Measurements from ENCODE around the gene DOCK1.

Gene DOCK1

DNA sequence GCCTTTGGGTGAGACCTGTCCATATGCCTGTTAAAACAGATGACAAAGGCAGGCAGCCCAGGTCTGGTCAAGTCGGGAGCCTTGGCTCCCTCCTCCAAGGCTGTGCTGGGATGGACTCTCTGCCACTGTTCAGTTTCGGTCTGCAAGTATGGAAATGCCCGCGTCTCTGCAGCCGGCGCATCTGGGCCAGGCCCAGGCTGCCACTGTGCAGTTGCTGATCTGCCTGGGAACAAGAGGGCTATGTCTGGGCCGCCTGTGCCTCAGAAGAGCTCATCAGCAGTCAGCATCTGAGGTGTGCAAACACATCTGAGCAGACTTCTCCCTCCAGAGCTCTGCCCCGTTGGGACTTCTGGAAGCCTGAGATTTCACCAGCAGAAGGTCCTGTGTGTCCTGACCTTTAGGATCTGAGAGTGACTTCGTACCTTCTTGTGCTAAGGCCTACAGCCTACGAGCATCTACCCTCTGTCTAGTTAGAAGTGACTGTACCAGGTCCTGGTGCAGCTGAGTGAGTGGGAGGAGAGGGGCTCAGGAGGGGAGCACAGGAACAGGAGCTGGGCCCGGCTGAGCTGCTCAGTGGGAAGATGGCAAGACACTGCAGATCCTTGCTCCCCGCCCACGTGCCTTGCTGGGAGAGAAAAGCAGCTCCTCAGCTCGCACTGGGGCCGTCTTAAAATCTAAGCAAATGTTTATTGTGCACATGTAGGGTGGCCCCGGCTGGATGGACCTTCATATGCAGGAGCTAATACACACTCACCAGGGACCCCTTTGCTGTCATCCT, 50.9 kb downstream of the DOCK1 start:
- no peak for DNase-seq

DNA sequence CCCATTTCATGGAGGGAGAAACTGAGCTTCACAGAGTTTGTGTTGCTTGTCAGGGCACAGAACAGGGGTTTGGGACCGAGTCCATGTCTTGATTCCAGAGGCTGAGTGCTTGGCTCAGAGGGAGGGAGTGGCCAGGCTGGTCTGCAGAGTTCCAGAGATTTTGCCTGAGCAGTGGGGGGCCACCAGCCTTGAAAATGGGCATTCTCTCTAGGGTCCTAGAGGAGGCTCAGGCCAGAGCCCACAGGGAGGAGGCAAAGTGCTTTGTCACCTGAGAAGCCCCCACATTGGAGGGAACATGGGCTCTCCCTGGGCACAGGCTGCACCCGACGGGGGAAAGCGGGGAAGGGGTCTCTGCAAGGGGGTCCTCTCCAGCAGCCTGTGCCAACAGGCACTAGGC, 51.5 kb downstream of the DOCK1 start:
- DNase-seq: no peak

DNA sequence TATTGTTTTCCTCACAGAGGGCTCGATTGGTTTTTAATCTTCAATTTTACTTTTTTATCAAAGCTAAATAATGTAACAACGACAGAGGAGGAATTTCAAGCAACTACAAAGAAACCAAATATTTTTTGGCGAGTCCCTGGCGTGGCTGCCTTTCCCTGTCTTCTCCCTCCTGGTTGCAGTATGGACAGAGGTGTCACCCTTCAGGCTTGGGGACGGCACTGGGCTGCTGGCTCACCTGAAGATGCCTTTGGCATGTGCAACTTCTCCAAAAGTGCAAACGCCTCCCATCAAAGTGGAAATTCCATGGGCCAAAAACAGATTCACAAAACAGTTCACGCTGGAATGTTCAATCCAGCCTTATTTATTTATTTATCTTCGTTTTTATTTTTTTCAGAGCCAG, 51.9 kb downstream of the DOCK1 start:
- DNase-seq: no peak

DNA sequence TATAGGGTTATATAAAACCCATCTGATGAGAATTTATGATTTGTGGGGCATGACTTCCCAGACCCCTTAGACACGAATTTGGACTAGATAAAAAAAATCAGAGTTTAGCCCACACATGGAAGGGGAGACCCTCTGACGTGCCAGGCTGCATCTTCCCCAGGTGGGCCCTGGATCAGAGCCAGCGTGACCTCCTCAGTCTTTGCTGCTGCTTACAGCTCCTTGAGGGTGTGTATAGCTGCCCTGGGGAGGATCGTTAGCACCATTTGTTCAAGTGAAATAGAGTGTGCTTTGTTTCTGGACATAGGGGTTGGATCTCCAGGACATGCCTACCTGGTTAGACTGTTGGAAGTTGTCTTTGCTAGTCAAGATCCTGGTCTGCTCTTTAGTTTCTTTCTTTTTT, 54.2 kb downstream of the DOCK1 start:
- DNase-seq: no peak

DNA sequence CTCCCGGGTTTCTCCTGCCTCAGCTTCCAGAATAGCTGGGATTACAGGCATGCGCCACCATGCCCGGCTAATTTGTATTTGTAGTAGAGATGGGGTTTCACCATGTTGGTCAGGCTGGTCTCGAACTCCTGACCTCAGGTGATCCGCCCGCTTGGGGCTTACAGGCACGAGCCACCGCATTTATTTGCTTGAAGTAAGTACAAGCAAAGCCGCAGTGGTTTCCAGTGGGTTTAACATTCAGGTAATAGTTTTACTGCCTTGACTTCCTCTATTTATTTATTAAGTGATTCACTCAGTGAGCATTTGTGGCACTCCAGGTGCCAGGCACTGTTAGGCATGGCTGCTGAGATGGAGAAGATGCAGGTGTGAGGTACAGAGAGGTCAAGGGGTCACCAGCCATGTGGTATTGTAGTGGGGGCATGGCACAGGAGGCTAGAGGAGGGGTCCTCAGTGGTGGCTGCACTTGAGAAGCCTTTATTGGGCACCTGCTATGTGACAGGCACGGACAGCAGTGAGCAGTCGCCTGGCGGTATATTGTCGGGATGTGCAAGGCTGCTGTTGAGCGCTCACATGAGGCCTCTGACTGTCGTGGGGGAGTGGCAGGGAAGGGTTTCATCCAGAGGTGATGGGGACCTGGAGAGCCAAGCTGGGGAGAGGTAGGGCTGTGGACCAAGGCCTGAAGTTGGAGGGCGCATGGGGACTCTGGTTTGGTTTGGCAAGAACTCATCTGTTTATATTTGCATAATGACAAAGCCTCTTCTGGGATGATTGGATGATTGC, 54.9 kb downstream of the DOCK1 start:
- no peak for DNase-seq

DNA sequence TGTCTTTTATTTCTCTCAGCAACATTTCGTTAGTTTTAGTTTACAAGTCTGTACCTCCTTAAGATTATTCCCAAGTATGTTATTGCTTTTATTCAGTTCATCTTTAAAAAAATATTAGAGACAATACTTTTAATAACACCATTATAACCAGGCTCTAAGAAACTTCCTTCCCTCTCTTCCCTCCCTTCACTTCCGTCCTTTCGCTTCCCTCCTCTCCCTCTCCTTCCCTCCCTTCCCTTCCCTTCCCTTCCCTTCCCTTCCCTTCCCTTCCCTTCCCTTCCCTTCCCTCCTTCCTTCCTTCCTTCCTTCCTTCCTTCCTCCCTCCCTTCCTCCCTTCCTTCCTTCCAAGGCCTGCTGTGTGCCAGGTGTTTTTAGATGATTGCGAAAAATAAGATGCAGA, 58.1 kb downstream of the DOCK1 start:
- DNase-seq: no peak

DNA sequence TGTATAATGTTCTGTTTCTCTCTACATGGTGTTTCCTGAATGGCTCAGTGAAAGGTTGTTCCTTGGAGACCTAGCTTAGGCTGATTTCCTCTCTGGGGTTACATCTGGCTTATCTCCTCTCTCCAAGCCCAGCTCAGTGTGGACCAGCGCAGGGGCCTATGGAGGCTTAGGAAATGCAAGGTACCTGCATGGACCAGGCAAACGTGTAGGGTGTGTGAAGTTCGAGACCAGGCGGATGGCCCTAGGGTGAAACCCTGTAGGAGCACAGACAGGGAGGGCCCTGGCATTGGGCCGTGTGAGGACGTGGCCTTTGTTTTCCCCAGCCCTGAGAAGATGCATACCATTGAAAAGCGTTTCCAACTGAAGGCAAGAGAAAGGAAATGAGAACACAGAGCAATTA, 59.0 kb downstream of the DOCK1 start:
- no peak for DNase-seq

DNA sequence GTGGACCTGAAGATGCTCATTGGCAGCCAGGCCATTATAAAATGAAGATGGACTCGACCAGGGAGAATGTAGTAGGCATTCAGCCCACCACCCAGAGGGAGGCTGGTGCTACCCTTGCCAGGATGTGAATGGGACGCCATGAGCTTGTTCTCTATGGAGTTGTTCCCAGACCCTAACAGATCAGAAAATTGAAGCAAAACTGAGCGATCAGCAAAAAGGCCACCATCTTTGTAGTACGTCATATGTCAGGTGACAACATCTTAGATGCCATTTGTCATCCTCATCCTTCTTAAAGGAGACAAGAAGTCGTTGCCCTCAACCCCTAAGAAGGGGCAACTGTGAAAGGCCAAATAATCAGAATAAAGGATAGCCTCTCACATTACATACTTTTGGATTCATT, 61.7 kb downstream of the DOCK1 start:
- no peak for DNase-seq

DNA sequence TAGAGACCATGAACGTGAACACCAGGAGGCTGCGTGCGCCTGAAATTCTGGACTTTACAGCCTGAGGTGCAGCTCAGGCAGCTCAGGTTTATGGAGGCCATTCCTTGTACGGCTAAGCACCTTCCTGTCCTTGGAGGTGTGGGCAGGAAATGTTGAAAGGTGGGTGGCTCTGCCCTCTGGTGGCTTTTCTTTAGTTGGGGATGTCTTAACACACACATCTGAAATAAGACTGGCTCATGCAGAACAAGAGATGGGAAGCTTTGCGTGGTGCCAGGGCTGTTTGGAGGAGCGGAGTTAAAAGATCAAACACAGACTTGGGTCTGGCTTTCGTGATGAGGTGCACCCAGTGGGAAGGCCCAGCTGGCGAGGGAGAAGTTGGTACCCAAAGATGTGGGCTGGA, 64.1 kb downstream of the DOCK1 start:
- no peak for DNase-seq

DNA sequence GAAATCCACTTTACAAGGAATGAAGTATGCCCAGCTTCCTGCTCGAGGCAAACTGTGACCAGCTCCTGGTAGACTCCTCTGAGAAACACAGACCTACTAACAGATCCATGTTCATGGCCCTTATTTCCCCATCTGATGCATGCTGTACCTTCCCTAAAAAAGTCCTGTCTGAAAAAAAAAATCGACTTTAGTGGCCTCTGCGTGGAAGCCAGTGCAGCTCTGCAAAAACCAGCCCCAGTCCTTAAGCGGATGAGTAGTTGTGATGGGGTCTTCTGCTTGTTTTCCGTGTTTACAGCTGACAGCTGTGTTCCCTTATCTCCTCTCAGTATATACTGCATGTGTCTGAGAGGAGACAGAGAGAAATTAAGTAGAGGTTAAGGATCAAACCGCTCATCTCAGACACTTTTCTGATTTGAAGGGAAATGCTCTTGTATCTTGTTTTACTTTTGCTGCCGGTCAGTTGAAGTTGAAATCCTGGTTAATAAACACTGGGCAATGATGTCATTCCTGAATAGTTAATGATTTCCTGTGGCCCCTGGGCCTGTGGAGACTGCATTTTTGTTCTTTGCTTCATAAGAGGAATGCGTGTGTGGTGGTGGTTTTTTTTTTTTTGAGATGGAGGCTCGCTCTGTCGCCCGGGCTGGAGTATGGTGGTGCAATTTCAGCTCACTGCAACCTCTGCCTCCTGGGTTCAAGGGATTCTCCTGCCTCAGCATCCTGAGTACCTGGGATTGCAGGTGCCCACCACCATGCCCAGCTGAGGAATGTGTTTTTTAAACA, 67.6 kb downstream of the DOCK1 start:
- DNase-seq: no peak

DNA sequence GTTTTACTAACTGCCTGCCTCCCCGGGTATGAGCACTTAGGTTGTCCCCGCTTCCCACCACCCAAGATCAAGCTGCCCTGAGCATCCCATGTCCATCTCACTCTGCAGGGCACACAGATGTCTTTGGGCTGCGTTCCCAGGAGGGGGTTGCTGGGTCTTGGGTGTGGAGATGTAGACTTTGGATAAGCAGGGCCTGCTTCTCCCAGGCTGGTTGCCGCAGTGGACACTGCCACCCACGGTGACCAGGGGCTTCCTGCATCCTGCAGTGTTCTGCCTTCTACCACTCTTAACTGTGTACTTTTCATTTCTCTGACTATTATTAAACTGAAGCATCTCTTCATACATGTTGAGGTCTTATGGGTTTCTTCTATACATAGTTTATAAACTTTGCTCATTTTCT, 70.0 kb downstream of the DOCK1 start:
- DNase-seq: no peak

DNA sequence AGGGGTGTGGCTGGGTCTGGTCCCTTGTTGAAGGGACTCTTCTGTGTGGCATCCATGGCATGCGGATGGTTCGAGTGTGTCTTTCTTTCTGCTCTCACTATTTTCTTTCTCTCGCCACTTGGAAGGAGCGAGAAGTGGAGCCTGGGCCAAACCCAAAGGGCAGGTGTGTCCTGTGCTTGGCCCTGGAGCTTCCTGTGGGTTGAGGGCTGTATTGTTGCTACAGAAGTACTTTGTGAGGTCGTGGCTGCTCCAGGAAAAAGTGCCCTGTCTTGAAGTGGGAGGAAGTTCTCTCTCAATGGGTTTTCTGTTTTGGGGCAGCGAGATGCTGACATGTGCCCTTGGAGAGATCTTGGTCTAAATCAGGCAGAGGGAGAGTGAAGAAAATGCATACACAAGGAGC, 72.0 kb downstream of the DOCK1 start:
- DNase-seq: no peak

DNA sequence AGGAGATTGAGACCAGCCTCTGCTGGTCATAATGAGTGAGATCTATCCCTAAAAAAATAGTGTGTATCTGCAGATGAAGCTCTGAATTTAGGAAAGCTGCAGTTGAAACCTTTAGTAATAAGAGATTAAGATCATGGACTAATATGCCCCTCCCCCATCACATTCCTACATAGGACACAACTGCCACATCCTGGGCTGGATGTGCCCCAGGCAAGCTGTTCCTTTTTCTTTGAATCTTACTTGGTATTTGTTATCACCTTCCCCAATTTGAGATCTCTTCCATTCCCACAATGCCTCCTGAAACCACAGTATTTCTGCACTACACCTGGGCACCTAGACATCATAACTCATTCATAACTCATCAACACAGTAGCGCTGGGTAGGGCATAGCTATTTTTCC, 74.1 kb downstream of the DOCK1 start:
- no peak for DNase-seq

DNA sequence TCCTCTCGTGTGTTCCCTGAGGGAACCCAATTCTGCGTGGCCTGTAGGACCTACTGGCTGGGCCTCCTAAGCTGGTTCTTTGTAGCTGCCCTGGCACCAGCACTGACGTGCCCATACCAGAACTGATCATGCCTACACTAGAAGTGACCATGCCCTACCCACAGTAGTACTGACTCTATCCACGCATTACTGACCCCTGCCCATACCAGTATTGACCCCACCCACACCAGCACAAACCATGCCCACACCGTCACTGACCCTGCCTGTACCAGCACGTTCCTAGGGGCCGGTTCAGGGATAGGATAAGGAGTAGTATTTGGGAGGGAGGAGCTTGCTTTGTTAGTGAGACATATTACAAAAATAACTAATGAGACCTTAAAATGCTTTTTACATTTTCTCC, 88.0 kb downstream of the DOCK1 start:
- no peak for DNase-seq

DNA sequence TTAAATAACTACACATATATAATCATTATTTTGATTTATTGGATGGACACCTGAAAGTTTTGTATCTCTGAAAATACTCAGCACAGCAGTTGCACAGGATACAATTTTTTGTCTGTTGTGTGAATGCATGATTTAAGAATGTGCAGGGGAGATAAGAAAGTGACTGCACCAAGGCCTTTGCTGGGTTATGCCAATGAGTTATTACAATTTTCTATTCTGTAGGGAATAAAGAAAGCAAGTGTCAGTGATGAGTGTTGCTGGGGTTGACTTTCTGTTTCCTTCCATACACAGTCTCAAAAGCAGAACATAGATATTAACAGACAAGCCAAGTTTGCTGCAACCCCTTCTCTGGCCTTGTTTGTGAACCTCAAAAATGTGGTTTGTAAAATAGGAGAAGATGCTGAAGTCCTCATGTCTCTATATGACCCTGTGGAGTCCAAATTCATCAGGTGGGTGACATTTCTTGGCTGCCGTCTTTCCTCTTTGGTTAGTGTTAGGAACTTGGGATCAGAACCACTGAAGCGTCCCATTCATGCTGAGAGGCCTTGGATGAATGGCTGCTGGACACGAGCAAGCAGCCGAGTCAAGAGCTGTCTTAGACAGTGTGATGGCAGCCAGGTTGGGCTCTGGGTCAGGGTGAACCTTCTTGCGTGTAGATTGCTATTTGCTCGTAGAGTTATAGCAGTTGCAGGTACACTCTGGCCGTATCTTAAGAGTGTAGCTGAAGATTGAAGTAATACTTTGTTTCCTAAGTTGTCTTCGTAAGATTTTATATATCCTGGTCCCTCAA, 92.8 kb downstream of the DOCK1 start:
- DNase-seq: peak; percentile 65

DNA sequence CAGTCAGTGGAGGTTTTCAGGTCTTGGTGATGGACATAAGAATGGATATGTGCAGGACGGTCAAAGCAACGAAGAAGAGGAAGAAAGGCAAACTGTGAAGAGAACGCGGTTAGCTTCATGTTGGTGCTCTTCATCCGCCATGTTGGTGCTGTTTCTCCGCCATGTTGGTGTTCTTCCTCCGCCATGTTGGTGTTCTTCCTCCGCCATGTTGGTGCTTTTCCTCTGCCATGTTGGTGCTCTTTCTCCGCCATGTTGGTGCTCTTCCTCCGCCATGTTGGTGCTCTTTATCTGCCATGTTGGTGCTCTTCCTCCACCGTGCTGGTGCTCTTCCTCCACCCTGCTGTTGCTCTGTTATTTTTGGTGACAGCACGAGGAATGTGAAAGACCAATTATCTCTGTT, 95.4 kb downstream of the DOCK1 start:
- no peak for DNase-seq

DNA sequence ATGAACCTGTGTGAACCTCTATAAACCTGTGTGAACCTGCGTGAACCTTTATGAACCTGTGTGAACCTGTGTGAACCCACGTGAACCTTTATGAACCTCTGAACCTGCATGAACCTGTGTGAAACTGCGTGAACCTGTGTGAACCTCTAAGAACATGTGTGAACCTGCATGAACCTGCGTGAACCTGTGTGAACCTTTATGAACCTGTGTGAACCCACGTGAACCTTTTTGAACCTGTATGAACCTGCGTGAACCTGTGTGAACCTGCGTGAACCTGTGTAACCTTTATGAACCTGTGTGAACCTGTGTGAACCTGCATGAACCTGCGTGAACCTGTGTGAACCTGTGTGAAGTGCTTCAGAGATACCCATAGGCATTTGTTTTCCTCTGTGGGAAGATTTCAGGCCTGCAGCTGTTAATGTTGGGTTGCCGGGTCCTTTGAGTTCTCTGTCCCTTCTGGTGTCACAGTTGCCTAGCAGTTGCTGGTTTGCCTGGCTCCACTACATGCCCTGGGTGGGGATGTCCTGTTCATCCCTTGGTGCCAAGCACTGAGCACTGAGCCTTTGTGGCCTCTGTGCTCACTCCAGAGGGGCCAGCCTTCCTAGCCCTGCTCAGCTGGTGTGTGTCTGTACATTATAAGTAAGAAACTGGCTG, 97.9 kb downstream of the DOCK1 start:
- no peak for DNase-seq

DNA sequence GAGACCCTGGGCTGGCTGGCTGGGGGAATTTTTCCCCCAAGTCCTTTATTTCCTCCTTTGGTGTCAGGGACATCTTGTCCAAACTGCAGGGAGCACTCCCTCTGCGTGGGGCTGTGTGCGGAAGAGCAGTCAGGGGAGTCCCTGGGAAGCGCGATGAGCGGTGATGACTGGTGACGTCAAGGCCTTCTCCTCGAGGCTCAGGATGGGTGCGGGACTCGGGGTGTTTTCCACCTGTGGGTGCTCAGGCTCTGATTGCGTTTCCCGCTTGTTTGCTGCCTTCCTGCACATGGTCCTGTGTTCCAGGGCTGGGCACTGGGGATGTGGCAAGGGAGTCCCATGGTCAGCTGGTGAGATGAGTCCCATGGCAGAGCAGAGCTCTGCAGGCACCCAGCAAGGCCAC, 101.2 kb downstream of the DOCK1 start:
- DNase-seq: no peak

DNA sequence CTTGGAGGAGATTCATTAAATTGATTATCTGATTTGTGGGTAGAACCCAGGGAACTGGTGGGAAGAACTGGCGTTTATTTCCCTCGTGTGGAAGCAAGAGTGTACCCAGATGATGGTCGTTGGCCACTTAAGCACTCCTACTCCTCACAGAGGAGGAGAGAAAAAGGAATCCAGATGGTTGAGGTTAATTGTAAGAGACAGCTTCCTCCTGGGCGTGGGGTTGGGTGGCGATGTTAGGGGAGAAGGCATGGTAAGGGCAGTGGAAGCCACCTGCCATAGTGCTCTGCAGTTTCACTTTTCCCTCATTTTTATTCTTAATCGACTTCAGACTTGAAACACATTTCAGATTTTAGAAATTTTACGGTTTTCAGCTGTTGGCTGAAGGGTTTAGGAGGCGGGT, 104.1 kb downstream of the DOCK1 start:
- peak; percentile 4 for DNase-seq

DNA sequence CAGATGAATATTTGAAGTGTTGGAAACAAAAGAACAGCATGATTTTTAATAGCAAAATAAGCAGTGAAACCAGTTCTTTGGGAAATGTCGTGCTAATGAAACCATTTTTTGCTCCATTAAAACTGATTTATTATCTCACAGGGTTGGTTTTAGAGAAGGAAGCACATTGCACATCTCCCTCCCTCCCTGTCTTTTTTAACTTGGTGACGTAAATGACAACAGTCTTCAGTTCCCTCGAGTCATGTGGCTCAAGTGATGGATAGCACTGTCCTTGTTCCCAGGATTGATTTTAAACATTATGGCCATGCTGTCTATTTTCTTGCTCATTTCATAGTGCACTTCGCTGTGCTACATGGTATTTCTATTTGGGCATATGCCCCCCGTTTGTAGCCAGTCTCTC, 105.9 kb downstream of the DOCK1 start:
- no peak for DNase-seq

DNA sequence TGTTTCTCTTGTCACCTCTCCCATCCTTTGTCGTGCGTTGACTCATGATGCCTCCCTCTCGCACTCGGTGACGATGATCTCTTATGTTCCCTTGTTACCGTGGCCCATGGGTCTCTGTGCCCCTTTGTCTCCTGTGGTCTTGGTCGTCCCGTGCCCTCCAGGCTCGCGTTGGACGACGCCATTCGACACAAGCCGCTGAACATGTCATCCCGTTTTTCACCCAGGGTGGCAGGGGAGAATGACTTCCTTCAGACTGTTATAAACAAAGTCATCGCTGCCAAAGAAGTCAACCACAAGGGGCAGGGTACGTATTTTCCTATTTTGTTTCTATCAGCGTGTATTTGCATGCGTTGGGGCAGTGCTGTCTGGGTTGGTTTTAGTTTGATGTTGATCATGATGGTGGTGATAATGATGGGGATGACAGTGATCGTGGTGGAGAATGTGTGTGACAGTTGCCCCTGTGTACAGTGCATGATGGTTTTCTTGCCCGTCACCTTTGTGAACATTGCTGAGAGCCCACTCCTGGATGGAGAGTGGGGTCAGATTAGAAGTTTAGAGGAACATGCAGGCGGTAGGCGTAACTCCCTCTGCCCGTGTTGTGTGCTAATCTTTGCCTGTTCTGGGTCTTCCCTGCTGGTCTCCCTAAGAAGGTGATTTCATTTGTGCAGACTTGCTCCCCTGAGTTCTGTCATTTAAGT, 107.0 kb downstream of the DOCK1 start:
- DNase-seq: no peak

DNA sequence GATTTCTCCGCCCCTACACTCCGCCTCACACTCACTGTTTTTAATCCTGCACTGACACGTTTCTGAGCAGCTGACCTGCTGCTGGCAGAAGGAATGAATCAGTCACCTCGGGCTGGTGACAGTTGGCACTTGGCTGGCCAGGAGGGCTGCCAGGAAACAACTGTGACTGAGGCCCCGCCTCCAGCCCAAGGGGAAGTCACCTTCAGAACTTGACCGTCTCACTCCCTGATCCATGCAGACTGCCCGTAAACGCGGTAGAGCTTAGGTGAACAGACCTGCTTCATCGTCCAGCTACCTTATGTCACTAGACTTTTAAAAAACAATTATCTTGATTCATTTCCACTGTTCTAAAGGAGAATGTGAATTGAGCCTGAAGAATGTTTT, 107.5 kb downstream of the DOCK1 start:
- DNase-seq: peak; percentile 58
